ENCODE results near the gene GLIS1. TPM values are rescaled to one million over a fixed set of nuclear protein-coding genes. Genes with fewer than 3 reads are reported as not detected.
A peak's percentile ranks its signal among the peaks of the same experiment; 100 is the strongest.

The GLIS1 gene
- total and polyA plus RNA-seq, 8 donors = 0.20 to 4.8 (median 0.55) TPM; not detected in 1

DNA sequence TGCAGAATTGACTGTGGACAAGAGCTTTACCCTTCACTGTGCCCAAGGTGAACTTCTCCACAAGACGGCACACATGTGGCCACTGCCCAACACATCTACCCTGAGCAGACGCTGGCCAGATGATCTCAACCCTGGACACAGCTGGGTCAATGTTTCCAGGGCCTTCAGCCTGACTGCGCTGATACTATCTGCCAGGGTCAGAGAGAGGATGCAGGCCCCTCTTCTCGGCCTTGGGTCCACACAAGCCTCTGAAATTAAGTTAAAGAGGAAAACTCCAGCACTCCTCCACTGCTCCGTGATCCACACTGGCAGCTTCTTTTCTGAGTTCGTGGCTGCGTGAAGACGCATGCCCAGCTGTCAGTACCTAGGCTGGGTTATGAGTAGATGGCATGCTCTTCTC lies 58.1 kb downstream of the GLIS1 start:
- Histone ChIP-seq H3K4me1 (peaks cover 0 to 20% (median 13%) of the 10 kb centered on the region in 4 donors), H3K27ac (no peak overlapping the region), H3K36me3 (no peaks in the 10 kb centered on the region), H3K9me3 (no peaks in the 10 kb centered on the region), H3K4me3 (no peak overlapping the region), H3K27me3 (peaks cover 0 to 47% (median 10%) of the 10 kb centered on the region in 3 donors)
- WGBS, 5 donors = 83 to 93% (median 91%) methylated on average over 8 of the region's 8 CpGs
- intact Hi-C loops (cut with DNase I; ENCODE audit: low total_unique reads) = loop anchor here (10.0 kb wide), 1 partner anchor 196 kb away; no protein-coding TSS in a partner anchor
- TF ChIP-seq POLR2A (IDR thresholded peaks at IDR 0.05) (no peak), POLR2AphosphoS5 (IDR thresholded peaks at IDR 0.05) (no peak), EP300 (IDR thresholded peaks at IDR 0.05) (no peak)
- TF ChIP-seq, protein P1, sequence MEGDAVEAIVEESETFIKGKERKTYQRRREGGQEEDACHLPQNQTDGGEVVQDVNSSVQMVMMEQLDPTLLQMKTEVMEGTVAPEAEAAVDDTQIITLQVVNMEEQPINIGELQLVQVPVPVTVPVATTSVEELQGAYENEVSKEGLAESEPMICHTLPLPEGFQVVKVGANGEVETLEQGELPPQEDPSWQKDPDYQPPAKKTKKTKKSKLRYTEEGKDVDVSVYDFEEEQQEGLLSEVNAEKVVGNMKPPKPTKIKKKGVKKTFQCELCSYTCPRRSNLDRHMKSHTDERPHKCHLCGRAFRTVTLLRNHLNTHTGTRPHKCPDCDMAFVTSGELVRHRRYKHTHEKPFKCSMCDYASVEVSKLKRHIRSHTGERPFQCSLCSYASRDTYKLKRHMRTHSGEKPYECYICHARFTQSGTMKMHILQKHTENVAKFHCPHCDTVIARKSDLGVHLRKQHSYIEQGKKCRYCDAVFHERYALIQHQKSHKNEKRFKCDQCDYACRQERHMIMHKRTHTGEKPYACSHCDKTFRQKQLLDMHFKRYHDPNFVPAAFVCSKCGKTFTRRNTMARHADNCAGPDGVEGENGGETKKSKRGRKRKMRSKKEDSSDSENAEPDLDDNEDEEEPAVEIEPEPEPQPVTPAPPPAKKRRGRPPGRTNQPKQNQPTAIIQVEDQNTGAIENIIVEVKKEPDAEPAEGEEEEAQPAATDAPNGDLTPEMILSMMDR (IDR thresholded peaks at IDR 0.05) = no peak
- no peak for DNase-seq

DNA sequence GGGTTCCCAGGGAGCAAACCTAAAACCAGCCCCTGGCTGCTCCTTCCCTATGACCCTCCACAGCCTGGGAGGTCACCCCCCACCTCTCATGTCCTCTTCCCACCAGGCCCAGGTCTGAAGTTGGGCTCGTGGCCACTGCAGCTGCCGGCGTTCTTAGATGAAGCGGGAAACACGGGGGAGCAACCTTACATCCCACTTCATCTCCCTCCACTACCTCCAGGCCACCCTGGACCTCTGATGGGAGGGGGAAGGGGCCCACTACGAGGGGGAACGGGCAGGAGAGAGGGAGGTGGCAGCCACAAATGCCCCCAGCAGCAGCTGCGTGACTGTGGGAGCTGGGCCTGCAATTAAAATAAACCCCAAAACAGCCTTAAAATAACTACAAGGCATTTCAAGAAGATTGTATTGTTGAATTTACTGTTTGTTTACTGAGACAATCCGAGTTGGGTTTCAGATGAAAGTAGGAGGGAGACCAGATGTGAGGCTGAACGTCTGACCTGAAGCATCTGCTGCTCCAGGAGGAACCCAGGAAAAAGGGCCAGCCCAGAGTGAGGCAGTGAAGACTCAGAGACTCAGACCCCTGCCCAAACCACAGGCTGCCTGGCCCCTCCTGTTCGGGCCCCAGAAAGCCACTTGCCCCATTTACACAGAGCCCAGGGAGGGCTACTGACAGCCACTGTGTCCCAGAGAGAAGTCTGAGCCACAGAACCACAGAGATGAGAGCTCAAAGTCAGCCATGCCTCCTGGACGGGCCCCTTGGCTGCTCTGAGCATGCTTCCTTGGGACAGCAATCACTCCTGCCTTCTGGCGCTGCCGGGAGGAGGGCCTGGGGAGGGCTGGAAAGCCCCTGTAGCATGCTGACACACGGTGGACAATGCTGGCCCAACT lies 59.8 kb downstream of the GLIS1 start:
- no peak overlapping the region for H3K4me3 ChIP-seq
- H3K27me3 ChIP-seq = peaks cover 0 to 30% (median 0%) of the 10 kb centered on the region in 3 donors
- DNase-seq = peak in 1 of 2 donors; percentile 47
- intact Hi-C loops (cut with DNase I; ENCODE audit: low total_unique reads) = no loop called here
- WGBS, 5 donors = 57 to 76% (median 69%) methylated on average over 14 to 15 of the region's 15 CpGs
- H3K27ac ChIP-seq = no peak overlapping the region
- H3K36me3 ChIP-seq = no peaks in the 10 kb centered on the region
- TF ChIP-seq EP300 (IDR thresholded peaks at IDR 0.05) (no peak), POLR2AphosphoS5 (IDR thresholded peaks at IDR 0.05) (no peak), POLR2A (IDR thresholded peaks at IDR 0.05) (no peak)
- TF ChIP-seq, protein P1 (IDR thresholded peaks at IDR 0.05) = no peak
- no peaks in the 10 kb centered on the region for H3K9me3 ChIP-seq
- peaks cover 0 to 9% (median 5%) of the 10 kb centered on the region in 4 donors for H3K4me1 ChIP-seq

DNA sequence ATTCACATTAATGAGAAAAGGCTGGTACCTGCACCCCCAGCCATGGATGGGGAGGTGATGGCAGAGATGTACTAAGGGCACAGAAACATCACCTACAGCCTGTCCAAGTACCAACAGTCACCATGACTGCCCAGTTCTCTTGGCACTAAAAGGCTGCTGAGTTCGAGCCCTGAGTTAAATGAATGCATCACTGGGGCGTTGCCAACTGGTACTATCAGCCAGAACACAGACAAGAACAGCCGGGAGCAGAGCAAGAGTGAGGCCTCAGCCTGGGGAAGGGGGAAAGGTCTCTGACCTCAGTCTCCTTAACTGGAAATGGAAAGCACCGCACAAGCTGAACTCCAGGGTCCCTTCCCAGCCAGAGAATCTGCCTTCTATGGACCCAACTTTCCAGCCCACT lies 60.5 kb downstream of the GLIS1 start:
- WGBS, 5 donors = 52 to 64% (median 55%) methylated on average over 4 of the region's 4 CpGs
- H3K27ac ChIP-seq = no peak overlapping the region

DNA sequence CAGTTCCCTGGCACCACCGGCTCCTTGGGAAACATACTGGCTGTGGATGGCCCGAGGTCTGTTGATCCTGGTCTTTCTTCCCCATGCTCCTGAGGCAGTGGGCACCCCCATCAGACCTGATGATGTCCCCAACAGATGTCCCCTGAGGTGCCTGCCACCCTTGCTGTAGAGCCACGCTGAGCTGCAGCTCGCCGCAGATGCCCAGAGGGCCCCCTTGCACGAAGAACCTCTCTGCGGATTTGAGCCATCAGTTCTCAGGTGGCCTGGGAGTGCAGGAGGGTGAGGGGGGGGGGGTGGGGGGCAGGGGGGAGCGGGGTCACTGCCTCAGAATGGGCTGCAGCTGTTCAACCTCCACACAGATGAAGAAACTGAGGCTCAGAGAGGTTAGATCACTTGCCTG lies 60.9 kb downstream of the GLIS1 start:
- H3K4me1 ChIP-seq = peaks cover 0 to 9% (median 5%) of the 10 kb centered on the region in 4 donors
- H3K9me3 ChIP-seq = no peaks in the 10 kb centered on the region
- no peak overlapping the region for H3K4me3 ChIP-seq
- WGBS, 5 donors = 84 to 92% (median 85%) methylated on average over 2 to 8 of the region's 8 CpGs
- TF ChIP-seq EP300 (IDR thresholded peaks at IDR 0.05) = no peak
- TF ChIP-seq POLR2AphosphoS5 (IDR thresholded peaks at IDR 0.05) = no peak
- TF ChIP-seq, protein P1 (IDR thresholded peaks at IDR 0.05) = no peak
- no peak for TF ChIP-seq POLR2A (IDR thresholded peaks at IDR 0.05)
- H3K27me3 ChIP-seq = peaks cover 0 to 19% (median 0%) of the 10 kb centered on the region in 3 donors
- intact Hi-C loops (cut with DNase I; ENCODE audit: low total_unique reads) = no loop called here
- no peak for DNase-seq
- H3K36me3 ChIP-seq = no peaks in the 10 kb centered on the region
- no peak overlapping the region for H3K27ac ChIP-seq

More for the DNA sequence above, 60.5 kb downstream of the GLIS1 start:
- peaks cover 0 to 9% (median 5%) of the 10 kb centered on the region in 4 donors for H3K4me1 ChIP-seq
- DNase-seq = no peak
- intact Hi-C loops (cut with DNase I; ENCODE audit: low total_unique reads) = no loop called here
- peaks cover 0 to 23% (median 0%) of the 10 kb centered on the region in 3 donors for H3K27me3 ChIP-seq
- H3K36me3 ChIP-seq = no peaks in the 10 kb centered on the region
- no peaks in the 10 kb centered on the region for H3K9me3 ChIP-seq
- H3K4me3 ChIP-seq = no peak overlapping the region
- no peak for TF ChIP-seq POLR2AphosphoS5 (IDR thresholded peaks at IDR 0.05)
- no peak for TF ChIP-seq EP300 (IDR thresholded peaks at IDR 0.05)
- TF ChIP-seq POLR2A (IDR thresholded peaks at IDR 0.05) = no peak
- TF ChIP-seq, protein P1 (IDR thresholded peaks at IDR 0.05) = no peak

Measured in stomach (tissue), 9 donors.